ENCODE results near the gene VAV3. TPM values are rescaled to one million over a fixed set of nuclear protein-coding genes. Genes with fewer than 3 reads are reported as not detected.

The VAV3 gene
- total and polyA plus RNA-seq, 9 of the 15 experiments (the other 6 are each of a cell fraction or from before 2014, with no cell fraction given) = not detected

GRCh38 chr1:107894605-107895004, 70.4 kb downstream of the VAV3 start:
- no peak overlapping the region for H2AFZ ChIP-seq (ENCODE audit: low read depth, low read length)
- no peaks in the 10 kb centered on the region for H4K20me1 ChIP-seq (replicated peaks; ENCODE audit: control insufficient read depth, insufficient read depth, low read length)
- no peaks in the 10 kb centered on the region for H3K9me3 ChIP-seq (replicated peaks; ENCODE audit: control insufficient read depth, insufficient read depth, low read depth, low read length)
- intact Hi-C loops (cut with micrococcal nuclease) (no loop called here), in situ Hi-C loops (cut with MboI) (no loop called here)
- TF ChIP-seq KAT7 (CRISPR knock-in tag; IDR thresholded peaks at IDR 0.05; ENCODE audit: borderline replicate concordance) (no peak), KDM1A (IDR thresholded peaks at IDR 0.05) (no peak), TAF7 (tag; IDR thresholded peaks at IDR 0.05) (no peak), CCNT2 (IDR thresholded peaks at IDR 0.05; ENCODE audit: borderline replicate concordance, extremely low read depth, insufficient read length, low read depth, low read length) (no peak), HNRNPH1 (optimal IDR thresholded peaks at IDR 0.05; ENCODE audit: low read depth, low read length) (no peak), SUPT5H (IDR thresholded peaks at IDR 0.05) (no peak), CEBPB (tag; IDR thresholded peaks at IDR 0.05) (no peak)
- TF ChIP-seq, protein P1, sequence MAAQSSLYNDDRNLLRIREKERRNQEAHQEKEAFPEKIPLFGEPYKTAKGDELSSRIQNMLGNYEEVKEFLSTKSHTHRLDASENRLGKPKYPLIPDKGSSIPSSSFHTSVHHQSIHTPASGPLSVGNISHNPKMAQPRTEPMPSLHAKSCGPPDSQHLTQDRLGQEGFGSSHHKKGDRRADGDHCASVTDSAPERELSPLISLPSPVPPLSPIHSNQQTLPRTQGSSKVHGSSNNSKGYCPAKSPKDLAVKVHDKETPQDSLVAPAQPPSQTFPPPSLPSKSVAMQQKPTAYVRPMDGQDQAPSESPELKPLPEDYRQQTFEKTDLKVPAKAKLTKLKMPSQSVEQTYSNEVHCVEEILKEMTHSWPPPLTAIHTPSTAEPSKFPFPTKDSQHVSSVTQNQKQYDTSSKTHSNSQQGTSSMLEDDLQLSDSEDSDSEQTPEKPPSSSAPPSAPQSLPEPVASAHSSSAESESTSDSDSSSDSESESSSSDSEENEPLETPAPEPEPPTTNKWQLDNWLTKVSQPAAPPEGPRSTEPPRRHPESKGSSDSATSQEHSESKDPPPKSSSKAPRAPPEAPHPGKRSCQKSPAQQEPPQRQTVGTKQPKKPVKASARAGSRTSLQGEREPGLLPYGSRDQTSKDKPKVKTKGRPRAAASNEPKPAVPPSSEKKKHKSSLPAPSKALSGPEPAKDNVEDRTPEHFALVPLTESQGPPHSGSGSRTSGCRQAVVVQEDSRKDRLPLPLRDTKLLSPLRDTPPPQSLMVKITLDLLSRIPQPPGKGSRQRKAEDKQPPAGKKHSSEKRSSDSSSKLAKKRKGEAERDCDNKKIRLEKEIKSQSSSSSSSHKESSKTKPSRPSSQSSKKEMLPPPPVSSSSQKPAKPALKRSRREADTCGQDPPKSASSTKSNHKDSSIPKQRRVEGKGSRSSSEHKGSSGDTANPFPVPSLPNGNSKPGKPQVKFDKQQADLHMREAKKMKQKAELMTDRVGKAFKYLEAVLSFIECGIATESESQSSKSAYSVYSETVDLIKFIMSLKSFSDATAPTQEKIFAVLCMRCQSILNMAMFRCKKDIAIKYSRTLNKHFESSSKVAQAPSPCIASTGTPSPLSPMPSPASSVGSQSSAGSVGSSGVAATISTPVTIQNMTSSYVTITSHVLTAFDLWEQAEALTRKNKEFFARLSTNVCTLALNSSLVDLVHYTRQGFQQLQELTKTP (IDR thresholded peaks at IDR 0.05; ENCODE audit: low read depth in 1 of 2, partially characterized antibody in 2 of 2) = no peak
- no peak for DNase-seq (ENCODE audit: extremely low read depth in 1 of 4, low spot score in 3 of 4)
- H3K4me2 ChIP-seq (ENCODE audit: insufficient read depth, low read length) = no peak overlapping the region
- no peak overlapping the region for H3K4me3 ChIP-seq
- no peaks in the 10 kb centered on the region for H3K4me1 ChIP-seq (replicated peaks in 1 of 2; ENCODE audit: control insufficient read depth in 2 of 2, insufficient read depth in 2 of 2, low read length in 2 of 2)
- POLR2A ChIA-PET = no interaction called here
- no peaks in the 10 kb centered on the region for H3K9me1 ChIP-seq (ENCODE audit: control insufficient read depth, insufficient read depth, low read length)
- WGBS (ENCODE audit: insufficient coverage, low coverage, missing lambda C conversion rate) = 0% methylated on average over 1 of the region's 1 CpG
- H3K79me2 ChIP-seq (ENCODE audit: control insufficient read depth, insufficient read depth, low read length) = no peaks in the 10 kb centered on the region
- ATAC-seq = no peak
- no TSS peak for BruUV-seq (replicated peaks)
- FAIRE-seq = no peak
- H3K9ac ChIP-seq (ENCODE audit: insufficient read depth in 1 of 2, low read depth in 2 of 2, low read length in 2 of 2) = no peak overlapping the region
- H3K27me3 ChIP-seq (ENCODE audit: control insufficient read depth in 2 of 2, insufficient read depth in 2 of 2, low read length in 2 of 2) = no peaks in the 10 kb centered on the region
- H3K36me3 ChIP-seq (ENCODE audit: control insufficient read depth, insufficient read depth, low read length) = no peaks in the 10 kb centered on the region
- no peak overlapping the region for H3K27ac ChIP-seq (ENCODE audit: extremely low read depth, low read depth, low read length)
- CTCF ChIA-PET (ENCODE audit: low intra/inter-chr PET ratio) = no interaction called here
